Fibroblast of pulmonary artery (primary cell): ENCODE data around the gene SIGLEC9.

ENCODE experiments used
- DNase-seq: peaks from one replicate; pipeline ENCODE4 v3.0.0-alpha.2; 2010; ENCODE audit warnings: low read depth
- H3K4me3 ChIP-seq: replicated peaks from 2 replicates; pipeline ENCODE4 v1.5.1; 2011; ENCODE audit warnings: low read depth, mild to moderate bottlenecking, control low read depth, low read length, moderate library complexity
- CTCF ChIP-seq: IDR thresholded peaks from 2 replicates; pipeline ENCODE4 v1.5.1; 2011; ENCODE audit warnings: mild to moderate bottlenecking, control low read depth, low read length, inconsistent platforms; ENCODE audit errors: missing control alignments

The SIGLEC9 gene

GRCh38 chr19:51128227-51128626 lies 3.5 kb downstream of the SIGLEC9 start:
- H3K4me3 ChIP-seq: no peak overlapping the region
- TF ChIP-seq CTCF: no peak
- no peak for DNase-seq

GRCh38 chr19:51129716-51130115 lies 5.0 kb downstream of the SIGLEC9 start:
- H3K4me3 ChIP-seq: no peak overlapping the region
- TF ChIP-seq CTCF: no peak
- DNase-seq: no peak

- peak; percentile 23 for TF ChIP-seq CTCF
- peak; percentile 86 for DNase-seq
- no peak overlapping the region for H3K4me3 ChIP-seq
These were observed 7.3 kb downstream of the SIGLEC9 start for GRCh38 chr19:51131780-51132680.

GRCh38 chr19:51135004-51135403 lies 10.3 kb downstream of the SIGLEC9 start:
- no peak for DNase-seq
- TF ChIP-seq CTCF: no peak

GRCh38 chr19:51135986-51136762 lies 11.5 kb downstream of the SIGLEC9 start:
- no peak overlapping the region for H3K4me3 ChIP-seq
- TF ChIP-seq CTCF: no peak
- DNase-seq: no peak

More at GRCh38 chr19:51135004-51135403, 10.3 kb downstream of the SIGLEC9 start:
- H3K4me3 ChIP-seq: no peak overlapping the region

- DNase-seq: no peak
- no peak for TF ChIP-seq CTCF
- H3K4me3 ChIP-seq: no peak overlapping the region
These were observed 12.3 kb downstream of the SIGLEC9 start for GRCh38 chr19:51136851-51137551.
